CD4-positive, CD25-positive, alpha-beta regulatory T cell (primary cell): ENCODE measurements around the gene TMEM201. TPM values are rescaled to one million over a fixed set of nuclear protein-coding genes. Genes with fewer than 3 reads are reported as not detected.
A peak's percentile ranks its signal among the peaks of the same experiment; 100 is the strongest.

ENCODE experiments used
- ATAC-seq, 2 donors: fragments of 150-1000 bp; cut with Tn5 transposase; one replicate each; pipeline ENCODE4 v1.10.0; 2021; ENCODE audit warnings: low read depth in 2 of 2, moderate number of reproducible peaks in 2 of 2, moderate library complexity in 1 of 2
- DNase-seq, 3 donors: peaks; one replicate each; pipeline versions ENCODE4 v3.0.0 to v3.0.0-alpha.2; 2012 to 2022; ENCODE audit warnings: mixed read lengths in 1 of 3
- H3K27ac ChIP-seq: one replicate; pipeline ENCODE4 v1.7.0; 2013; ENCODE audit warnings: mild to moderate bottlenecking, low read length; ENCODE audit not compliant: insufficient read depth, poor library complexity, severe bottlenecking
- H3K27me3 ChIP-seq: one replicate; pipeline ENCODE4 v1.7.0; 2013; ENCODE audit warnings: low read length; ENCODE audit not compliant: control insufficient read depth, insufficient read depth
- H3K36me3 ChIP-seq: one replicate; pipeline ENCODE4 v1.7.0; 2013; ENCODE audit warnings: mild to moderate bottlenecking, low read length, moderate library complexity; ENCODE audit not compliant: control insufficient read depth, insufficient read depth
- H3K4me1 ChIP-seq: 2 replicates; pipeline ENCODE4 v1.7.0; 2013; ENCODE audit warnings: mild to moderate bottlenecking, low read length; ENCODE audit not compliant: insufficient read depth, control insufficient read depth, poor library complexity, severe bottlenecking
- H3K4me3 ChIP-seq: one replicate; pipeline ENCODE4 v1.7.0; 2013; ENCODE audit warnings: low read depth, mild to moderate bottlenecking, low read length, moderate library complexity
- H3K9me3 ChIP-seq, 2 experiments: 1 replicate in 1 of 2; 2 replicates in 1 of 2; pipeline ENCODE4 v1.7.0; 2013; ENCODE audit warnings: low read length in 2 of 2, mild to moderate bottlenecking in 1 of 2, moderate library complexity in 1 of 2; ENCODE audit not compliant: control insufficient read depth in 2 of 2
- H3K27ac Mint-ChIP-seq, 3 donors: one replicate each; pipeline ENCODE4 v1.8.0; 2020 to 2022; ENCODE audit warnings: mild to moderate bottlenecking in 3 of 3, mixed read lengths in 3 of 3, moderate library complexity in 2 of 3
- H3K27me3 Mint-ChIP-seq: one replicate; pipeline ENCODE4 v1.8.0; 2022; ENCODE audit warnings: mild to moderate bottlenecking, mixed read lengths
- H3K36me3 Mint-ChIP-seq: one replicate; pipeline ENCODE4 v1.8.0; 2020; ENCODE audit warnings: mixed read lengths
- H3K4me1 Mint-ChIP-seq, 4 donors: one replicate each; pipeline ENCODE4 v1.8.0; 2020 to 2022; ENCODE audit warnings: mixed read lengths in 4 of 4, mild to moderate bottlenecking in 1 of 4
- H3K4me3 Mint-ChIP-seq, 4 donors: one replicate each; pipeline ENCODE4 v1.8.0; 2020 to 2022; ENCODE audit warnings: mild to moderate bottlenecking in 4 of 4, mixed read lengths in 4 of 4, moderate library complexity in 3 of 4
- H3K9me3 Mint-ChIP-seq, 7 donors: one replicate each; pipeline ENCODE4 v1.8.0; 2020 to 2022; ENCODE audit warnings: mixed read lengths in 7 of 7, mild to moderate bottlenecking in 3 of 7, moderate library complexity in 2 of 7
- polyA plus RNA-seq, 4 donors: library from polyadenylated mRNA; unstranded; fragments of 300-500 nt; fragmentation: Illumina TruSeq; gene quantifications; one replicate each; pipeline ENCODE4 v1.2.3, GENCODE V29; 2021
- total RNA-seq: library from RNA; stranded (reverse); gene quantifications from one replicate; pipeline ENCODE4 v1.2.3, GENCODE V29; 2022

TMEM201 gene
- total and polyA plus RNA-seq, 5 donors from 2014 or later: 1.1 to 12.1 (median 1.5) TPM

DNA sequence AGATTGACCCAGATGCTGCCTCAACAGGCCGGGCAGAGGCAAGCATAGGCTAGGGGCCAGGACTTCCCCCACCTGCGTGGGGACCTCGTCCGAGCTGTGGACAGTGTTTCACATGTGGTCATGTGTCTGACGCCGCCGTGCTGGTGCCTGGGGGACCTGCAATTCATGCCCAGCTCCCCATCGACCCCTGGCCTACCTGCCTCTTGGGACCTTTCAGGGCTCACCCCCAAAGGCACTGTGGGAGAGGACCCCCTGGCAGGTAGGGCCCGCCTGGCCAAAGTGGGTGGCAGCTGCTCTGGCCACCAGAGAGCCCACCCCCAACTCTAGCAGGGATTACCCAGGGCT lies 4.4 kb downstream of the TMEM201 start:
- Mint-ChIP-seq H3K4me3 (peak overlapping the region in 2 of 4 donors; percentile 35 to 52), H3K27me3 (no peaks in the 10 kb centered on the region), H3K27ac (peak overlapping the region in 1 of 3 donors; percentile 76)

GRCh38 chr1:9593492-9594465 lies 5.1 kb downstream of the TMEM201 start:
- H3K27ac Mint-ChIP-seq: peak overlapping the region in 1 of 3 donors; percentile 76
- Histone ChIP-seq H3K36me3 (peaks cover 5% of the 10 kb centered on the region), H3K4me1 (peaks cover 26% of the 10 kb centered on the region), H3K27ac (no peak overlapping the region), H3K9me3 (no peaks in the 10 kb centered on the region), H3K4me3 (no peak overlapping the region), H3K27me3 (no peaks in the 10 kb centered on the region)
- no peak for ATAC-seq
- peak overlapping the region in 2 of 4 donors; percentile 8 to 52 for H3K4me3 Mint-ChIP-seq
- no peaks in the 10 kb centered on the region for H3K27me3 Mint-ChIP-seq
- no peaks in the 10 kb centered on the region for H3K9me3 Mint-ChIP-seq
- DNase-seq: peak in 1 of 3 donors; percentile 63
- no peaks in the 10 kb centered on the region for H3K36me3 Mint-ChIP-seq
- H3K4me1 Mint-ChIP-seq: peaks cover 0 to 42% (median 21%) of the 10 kb centered on the region in 4 donors

More for the DNA sequence above, 4.4 kb downstream of the TMEM201 start:
- peaks cover 26% of the 10 kb centered on the region for H3K4me1 ChIP-seq
- H3K9me3 ChIP-seq: no peaks in the 10 kb centered on the region
- H3K4me3 ChIP-seq: no peak overlapping the region
- H3K36me3 ChIP-seq: peaks cover 3% of the 10 kb centered on the region
- no peaks in the 10 kb centered on the region for H3K9me3 Mint-ChIP-seq
- ATAC-seq (no peak), DNase-seq (no peak)
- H3K27ac ChIP-seq: no peak overlapping the region
- no peaks in the 10 kb centered on the region for H3K36me3 Mint-ChIP-seq
- no peaks in the 10 kb centered on the region for H3K27me3 ChIP-seq
- H3K4me1 Mint-ChIP-seq: peaks cover 0 to 44% (median 22%) of the 10 kb centered on the region in 4 donors

GRCh38 chr1:9594471-9595155 lies 5.9 kb downstream of the TMEM201 start:
- DNase-seq: no peak
- Mint-ChIP-seq H3K27me3 (no peaks in the 10 kb centered on the region), H3K4me3 (no peak overlapping the region), H3K9me3 (no peaks in the 10 kb centered on the region), H3K27ac (no peak overlapping the region), H3K4me1 (peaks cover 0 to 38% (median 19%) of the 10 kb centered on the region in 4 donors), H3K36me3 (peaks cover under 1% of the 10 kb centered on the region)
- peaks cover 23% of the 10 kb centered on the region for H3K4me1 ChIP-seq
- H3K27ac ChIP-seq: no peak overlapping the region
- no peak for ATAC-seq
- no peaks in the 10 kb centered on the region for H3K9me3 ChIP-seq
- peaks cover 5% of the 10 kb centered on the region for H3K36me3 ChIP-seq
- no peak overlapping the region for H3K4me3 ChIP-seq
- no peaks in the 10 kb centered on the region for H3K27me3 ChIP-seq

GRCh38 chr1:9595156-9595967 lies 6.7 kb downstream of the TMEM201 start:
- Histone ChIP-seq H3K36me3 (peaks cover 8% of the 10 kb centered on the region), H3K27ac (no peak overlapping the region), H3K4me1 (peaks cover 15% of the 10 kb centered on the region), H3K27me3 (no peaks in the 10 kb centered on the region), H3K9me3 (no peaks in the 10 kb centered on the region), H3K4me3 (no peak overlapping the region)
- H3K36me3 Mint-ChIP-seq: peaks cover 8% of the 10 kb centered on the region
- peak overlapping the region in 1 of 3 donors; percentile 55 for H3K27ac Mint-ChIP-seq
- H3K4me3 Mint-ChIP-seq: no peak overlapping the region
- no peak for DNase-seq
- H3K4me1 Mint-ChIP-seq: peaks cover 0 to 32% (median 15%) of the 10 kb centered on the region in 4 donors
- H3K27me3 Mint-ChIP-seq: no peaks in the 10 kb centered on the region
- ATAC-seq: no peak
- no peaks in the 10 kb centered on the region for H3K9me3 Mint-ChIP-seq

DNA sequence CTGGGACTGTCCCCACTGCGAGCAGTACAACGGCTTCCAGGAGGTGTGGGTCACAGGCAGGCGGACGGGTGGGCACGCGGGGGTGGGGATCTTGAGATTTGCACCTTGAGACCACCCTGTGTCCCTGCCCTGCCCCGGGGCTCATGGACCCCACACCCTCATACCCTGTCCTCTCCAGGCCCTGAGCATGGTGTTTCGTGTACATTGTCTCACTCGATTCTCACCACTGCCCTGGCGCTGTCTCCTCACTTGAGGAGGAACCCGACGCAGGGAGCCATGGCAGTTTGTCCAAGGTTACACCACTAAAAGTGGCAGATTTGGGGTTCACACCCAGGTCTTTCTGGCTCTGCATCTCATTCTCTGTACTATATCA lies 7.2 kb downstream of the TMEM201 start:
- DNase-seq: no peak
- Histone ChIP-seq H3K4me3 (no peak overlapping the region), H3K36me3 (peaks cover 8% of the 10 kb centered on the region), H3K9me3 (no peaks in the 10 kb centered on the region), H3K27me3 (no peaks in the 10 kb centered on the region), H3K27ac (no peak overlapping the region), H3K4me1 (peaks cover 13% of the 10 kb centered on the region)
- Mint-ChIP-seq H3K4me3 (no peak overlapping the region), H3K4me1 (peaks cover 0 to 26% (median 10%) of the 10 kb centered on the region in 4 donors), H3K27ac (peak overlapping the region in 1 of 3 donors; percentile 32), H3K9me3 (no peaks in the 10 kb centered on the region), H3K27me3 (no peaks in the 10 kb centered on the region), H3K36me3 (peaks cover 8% of the 10 kb centered on the region)
- no peak for ATAC-seq

DNA sequence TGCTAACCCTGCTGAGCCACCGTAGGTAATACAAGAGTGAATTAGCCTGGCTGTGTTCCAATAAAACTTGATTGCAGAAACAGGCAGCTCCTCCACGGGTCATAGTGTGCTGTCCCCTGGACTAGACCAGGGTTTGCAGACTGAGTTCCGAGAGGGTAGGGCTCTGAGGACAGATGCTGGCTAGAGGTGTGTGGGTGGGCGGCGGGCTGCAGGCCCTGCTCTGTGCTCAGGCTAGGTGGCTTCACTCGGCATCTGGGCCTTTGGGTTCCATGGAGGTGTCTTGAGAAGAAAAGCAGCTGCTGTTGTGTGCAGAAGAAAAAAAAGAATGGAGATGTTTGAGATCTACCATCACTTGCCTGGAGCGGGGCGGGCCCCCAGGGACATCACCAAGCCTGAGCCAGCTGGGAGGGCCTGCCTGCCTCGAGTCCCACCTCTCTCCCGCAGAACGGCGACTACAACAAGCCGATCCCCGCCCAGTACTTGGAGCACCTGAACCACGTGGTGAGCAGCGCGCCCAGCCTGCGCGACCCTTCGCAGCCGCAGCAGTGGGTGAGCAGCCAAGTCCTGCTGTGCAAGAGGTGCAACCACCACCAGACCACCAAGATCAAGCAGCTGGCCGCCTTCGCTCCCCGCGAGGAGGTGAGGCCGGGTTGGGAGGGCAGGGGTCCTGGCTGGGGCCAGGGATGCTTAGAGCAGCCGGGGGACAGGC lies 7.9 kb downstream of the TMEM201 start:
- no peaks in the 10 kb centered on the region for H3K9me3 ChIP-seq
- H3K36me3 ChIP-seq: peaks cover 10% of the 10 kb centered on the region
- no peak overlapping the region for H3K4me3 ChIP-seq
- DNase-seq (no peak), ATAC-seq (no peak)
- Mint-ChIP-seq H3K27me3 (no peaks in the 10 kb centered on the region), H3K4me1 (peaks cover 0 to 21% (median 8%) of the 10 kb centered on the region in 4 donors), H3K36me3 (peaks cover 8% of the 10 kb centered on the region), H3K4me3 (no peak overlapping the region), H3K9me3 (no peaks in the 10 kb centered on the region), H3K27ac (no peak overlapping the region)
- peaks cover 13% of the 10 kb centered on the region for H3K4me1 ChIP-seq
- no peaks in the 10 kb centered on the region for H3K27me3 ChIP-seq
- no peak overlapping the region for H3K27ac ChIP-seq
